GM18502 (cell line): ENCODE data around the gene VRTN.
"Not testable (repeated sequence)": the region's sequence is repeated elsewhere in the genome, so short reads cannot be mapped to it uniquely, and the experiment has no call there.

Experiments
- ATAC-seq: cut with Tn5 transposase; IDR thresholded peaks from one replicate; pipeline ENCODE4 v1.9.1; 2021; ENCODE audit warnings: mild to moderate bottlenecking; ENCODE audit not compliant: unreplicated experiment, poor library complexity

The VRTN gene

GRCh38 chr14:74348241-74348734 lies at the start of gene VRTN:
TSS of gene VRTN (plus strand) at chr14:74348471. CDS start at chr14:74356784, 8,313 bp downstream.
- ATAC-seq = no peak

- ATAC-seq = no peak
Observed at GRCh38 chr14:74299061-74299545, 49.2 kb upstream of the VRTN start.

- ATAC-seq = no peak
Observed at GRCh38 chr14:74301594-74302151, 46.6 kb upstream of the VRTN start.

GRCh38 chr14:74302152-74302628 lies 46.1 kb upstream of the VRTN start:
- peak; percentile 50 for ATAC-seq

- ATAC-seq = peak; percentile 96
Observed at GRCh38 chr14:74302634-74303569, 45.4 kb upstream of the VRTN start, which contains the start of gene ABCD4. TSS of gene ABCD4 (minus strand) at chr14:74302934. CDS start at chr14:74302912, 22 bp downstream.

GRCh38 chr14:74308695-74309094 lies 39.6 kb upstream of the VRTN start:
- no peak for ATAC-seq

- no peak for ATAC-seq
Observed at GRCh38 chr14:74309125-74310022, 38.9 kb upstream of the VRTN start.

- no peak for ATAC-seq
Observed at GRCh38 chr14:74312161-74312560, 36.1 kb upstream of the VRTN start.

- ATAC-seq = no peak
Observed at GRCh38 chr14:74313601-74314000, 34.7 kb upstream of the VRTN start.

- no peak for ATAC-seq
Observed at GRCh38 chr14:74314576-74314975, 33.7 kb upstream of the VRTN start.

GRCh38 chr14:74324931-74325361 lies 23.3 kb upstream of the VRTN start:
- no peak for ATAC-seq

- ATAC-seq = no peak
Observed at GRCh38 chr14:74325446-74325845, 22.8 kb upstream of the VRTN start.

GRCh38 chr14:74326369-74327152 lies 21.7 kb upstream of the VRTN start:
- ATAC-seq = no peak

GRCh38 chr14:74329950-74330552 lies 18.2 kb upstream of the VRTN start:
- not testable (repeated sequence) for ATAC-seq

GRCh38 chr14:74333909-74334308 lies 14.4 kb upstream of the VRTN start:
- no peak for ATAC-seq

GRCh38 chr14:74346341-74346740 lies 1.9 kb upstream of the VRTN start:
- ATAC-seq = no peak

GRCh38 chr14:74347097-74347794 lies 1.0 kb upstream of the VRTN start:
- no peak for ATAC-seq

GRCh38 chr14:74347795-74348100 lies 523 bp upstream of the VRTN start:
- ATAC-seq = no peak
